Nephron progenitor cell (in vitro differentiated cells): ENCODE measurements around the gene NUP62CL.

Experiments
- DNase-seq: peaks from one replicate; pipeline ENCODE4 v3.0.0; 2021
- H3K27ac Mint-ChIP-seq: 2 replicates; pipeline ENCODE4 v1.8.0; 2021; ENCODE audit warnings: mild to moderate bottlenecking, moderate library complexity, mixed read lengths
- H3K27me3 Mint-ChIP-seq: 2 replicates; pipeline ENCODE4 v1.8.0; 2021; ENCODE audit warnings: mild to moderate bottlenecking, low read depth, mixed read lengths; ENCODE audit not compliant: poor library complexity
- H3K36me3 Mint-ChIP-seq: 2 replicates; pipeline ENCODE4 v1.8.0; 2021; ENCODE audit warnings: low read depth, mixed read lengths
- H3K4me1 Mint-ChIP-seq: 2 replicates; pipeline ENCODE4 v1.8.0; 2021; ENCODE audit warnings: mixed read lengths
- H3K4me3 Mint-ChIP-seq: 2 replicates; pipeline ENCODE4 v1.8.0; 2021; ENCODE audit warnings: mild to moderate bottlenecking, moderate library complexity, mixed read lengths
- H3K9me3 Mint-ChIP-seq: 2 replicates; pipeline ENCODE4 v1.8.0; 2021; ENCODE audit warnings: mild to moderate bottlenecking, moderate library complexity, mixed read lengths
- TF ChIP-seq, protein P1 (sequence below): fragments of 200-600 bp; sonication (generic); IDR thresholded peaks from 2 replicates; pipeline ENCODE4 v1.5.0; 2021; ENCODE audit warnings: antibody characterized with exemption

Gene NUP62CL

DNA sequence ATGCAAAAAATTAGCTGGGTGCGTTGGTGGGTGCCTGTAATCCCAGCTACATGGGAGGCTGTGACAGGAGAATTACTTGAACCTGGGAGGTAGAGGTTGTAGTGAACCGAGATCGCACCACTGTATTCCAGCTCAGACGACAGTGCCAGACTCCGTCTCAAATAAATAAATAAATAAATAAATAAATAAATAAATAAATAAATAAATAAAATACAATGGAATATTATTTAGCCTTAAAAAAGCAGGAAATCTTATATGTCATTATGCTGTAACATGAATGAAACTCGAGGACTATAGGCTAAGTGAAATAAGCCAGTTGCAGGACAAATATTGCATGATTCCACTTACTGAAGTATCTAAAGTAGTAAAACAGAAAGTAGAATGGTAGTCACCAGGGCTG is 130.1 kb downstream of the NUP62CL start:
- DNase-seq = no peak
- TF ChIP-seq, protein P1, sequence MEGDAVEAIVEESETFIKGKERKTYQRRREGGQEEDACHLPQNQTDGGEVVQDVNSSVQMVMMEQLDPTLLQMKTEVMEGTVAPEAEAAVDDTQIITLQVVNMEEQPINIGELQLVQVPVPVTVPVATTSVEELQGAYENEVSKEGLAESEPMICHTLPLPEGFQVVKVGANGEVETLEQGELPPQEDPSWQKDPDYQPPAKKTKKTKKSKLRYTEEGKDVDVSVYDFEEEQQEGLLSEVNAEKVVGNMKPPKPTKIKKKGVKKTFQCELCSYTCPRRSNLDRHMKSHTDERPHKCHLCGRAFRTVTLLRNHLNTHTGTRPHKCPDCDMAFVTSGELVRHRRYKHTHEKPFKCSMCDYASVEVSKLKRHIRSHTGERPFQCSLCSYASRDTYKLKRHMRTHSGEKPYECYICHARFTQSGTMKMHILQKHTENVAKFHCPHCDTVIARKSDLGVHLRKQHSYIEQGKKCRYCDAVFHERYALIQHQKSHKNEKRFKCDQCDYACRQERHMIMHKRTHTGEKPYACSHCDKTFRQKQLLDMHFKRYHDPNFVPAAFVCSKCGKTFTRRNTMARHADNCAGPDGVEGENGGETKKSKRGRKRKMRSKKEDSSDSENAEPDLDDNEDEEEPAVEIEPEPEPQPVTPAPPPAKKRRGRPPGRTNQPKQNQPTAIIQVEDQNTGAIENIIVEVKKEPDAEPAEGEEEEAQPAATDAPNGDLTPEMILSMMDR = no peak
- Mint-ChIP-seq H3K27ac (no peak overlapping the region), H3K4me1 (no peaks in the 10 kb centered on the region), H3K9me3 (peaks cover 84% of the 10 kb centered on the region), H3K4me3 (no peak overlapping the region), H3K36me3 (peaks cover 83% of the 10 kb centered on the region), H3K27me3 (no peaks in the 10 kb centered on the region)
